HL-60 (cell line): ENCODE data around the gene MRPL30.

Experiments used
- GABPA ChIP-seq: IDR thresholded peaks from 2 replicates; pipeline ENCODE4 v1.6.1; 2012; ENCODE audit warnings: low read depth
- POLR2AphosphoS5 ChIP-seq: IDR thresholded peaks from 2 replicates; pipeline ENCODE4 v1.6.1; 2012; ENCODE audit warnings: low read depth
- SPI1 ChIP-seq: IDR thresholded peaks from 2 replicates; pipeline ENCODE4 v1.6.1; 2012; ENCODE audit warnings: low read depth, mild to moderate bottlenecking, borderline replicate concordance
- TF ChIP-seq, protein P1 (sequence below): IDR thresholded peaks from 2 replicates; pipeline ENCODE4 v1.6.1; 2012; ENCODE audit warnings: low read depth; ENCODE audit not compliant: insufficient replicate concordance
- TF ChIP-seq, protein P2 (sequence below): IDR thresholded peaks from one replicate; pipeline ENCODE4 v1.5.1; 2011; ENCODE audit warnings: low read length, control low read depth, inconsistent platforms; ENCODE audit not compliant: insufficient read depth

DNA sequence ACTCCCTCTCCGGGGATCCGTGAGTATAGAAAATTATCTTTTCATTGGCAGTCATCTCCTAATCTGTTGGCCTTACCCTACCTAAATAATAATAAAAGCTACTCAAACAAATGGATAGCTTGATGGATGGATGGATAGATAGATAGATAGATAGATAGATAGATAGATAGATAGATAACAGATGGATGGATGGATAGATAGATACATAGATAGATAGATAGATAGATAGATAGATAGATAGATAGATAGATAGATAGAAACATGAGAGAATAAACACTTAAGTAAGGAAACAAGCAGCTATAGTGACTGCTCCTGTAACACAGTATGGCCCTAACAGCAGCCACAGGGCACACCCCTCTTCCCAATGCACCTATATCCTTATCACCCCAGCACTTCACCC is 35.1 kb downstream of the MRPL30 start:
- TF ChIP-seq, protein P1, sequence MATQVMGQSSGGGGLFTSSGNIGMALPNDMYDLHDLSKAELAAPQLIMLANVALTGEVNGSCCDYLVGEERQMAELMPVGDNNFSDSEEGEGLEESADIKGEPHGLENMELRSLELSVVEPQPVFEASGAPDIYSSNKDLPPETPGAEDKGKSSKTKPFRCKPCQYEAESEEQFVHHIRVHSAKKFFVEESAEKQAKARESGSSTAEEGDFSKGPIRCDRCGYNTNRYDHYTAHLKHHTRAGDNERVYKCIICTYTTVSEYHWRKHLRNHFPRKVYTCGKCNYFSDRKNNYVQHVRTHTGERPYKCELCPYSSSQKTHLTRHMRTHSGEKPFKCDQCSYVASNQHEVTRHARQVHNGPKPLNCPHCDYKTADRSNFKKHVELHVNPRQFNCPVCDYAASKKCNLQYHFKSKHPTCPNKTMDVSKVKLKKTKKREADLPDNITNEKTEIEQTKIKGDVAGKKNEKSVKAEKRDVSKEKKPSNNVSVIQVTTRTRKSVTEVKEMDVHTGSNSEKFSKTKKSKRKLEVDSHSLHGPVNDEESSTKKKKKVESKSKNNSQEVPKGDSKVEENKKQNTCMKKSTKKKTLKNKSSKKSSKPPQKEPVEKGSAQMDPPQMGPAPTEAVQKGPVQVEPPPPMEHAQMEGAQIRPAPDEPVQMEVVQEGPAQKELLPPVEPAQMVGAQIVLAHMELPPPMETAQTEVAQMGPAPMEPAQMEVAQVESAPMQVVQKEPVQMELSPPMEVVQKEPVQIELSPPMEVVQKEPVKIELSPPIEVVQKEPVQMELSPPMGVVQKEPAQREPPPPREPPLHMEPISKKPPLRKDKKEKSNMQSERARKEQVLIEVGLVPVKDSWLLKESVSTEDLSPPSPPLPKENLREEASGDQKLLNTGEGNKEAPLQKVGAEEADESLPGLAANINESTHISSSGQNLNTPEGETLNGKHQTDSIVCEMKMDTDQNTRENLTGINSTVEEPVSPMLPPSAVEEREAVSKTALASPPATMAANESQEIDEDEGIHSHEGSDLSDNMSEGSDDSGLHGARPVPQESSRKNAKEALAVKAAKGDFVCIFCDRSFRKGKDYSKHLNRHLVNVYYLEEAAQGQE = no peak
- TF ChIP-seq, protein P2, sequence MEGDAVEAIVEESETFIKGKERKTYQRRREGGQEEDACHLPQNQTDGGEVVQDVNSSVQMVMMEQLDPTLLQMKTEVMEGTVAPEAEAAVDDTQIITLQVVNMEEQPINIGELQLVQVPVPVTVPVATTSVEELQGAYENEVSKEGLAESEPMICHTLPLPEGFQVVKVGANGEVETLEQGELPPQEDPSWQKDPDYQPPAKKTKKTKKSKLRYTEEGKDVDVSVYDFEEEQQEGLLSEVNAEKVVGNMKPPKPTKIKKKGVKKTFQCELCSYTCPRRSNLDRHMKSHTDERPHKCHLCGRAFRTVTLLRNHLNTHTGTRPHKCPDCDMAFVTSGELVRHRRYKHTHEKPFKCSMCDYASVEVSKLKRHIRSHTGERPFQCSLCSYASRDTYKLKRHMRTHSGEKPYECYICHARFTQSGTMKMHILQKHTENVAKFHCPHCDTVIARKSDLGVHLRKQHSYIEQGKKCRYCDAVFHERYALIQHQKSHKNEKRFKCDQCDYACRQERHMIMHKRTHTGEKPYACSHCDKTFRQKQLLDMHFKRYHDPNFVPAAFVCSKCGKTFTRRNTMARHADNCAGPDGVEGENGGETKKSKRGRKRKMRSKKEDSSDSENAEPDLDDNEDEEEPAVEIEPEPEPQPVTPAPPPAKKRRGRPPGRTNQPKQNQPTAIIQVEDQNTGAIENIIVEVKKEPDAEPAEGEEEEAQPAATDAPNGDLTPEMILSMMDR = no peak
- no peak for TF ChIP-seq POLR2AphosphoS5
- no peak for TF ChIP-seq GABPA
- TF ChIP-seq SPI1 = no peak
